CD4-positive, alpha-beta T cell treated with Interleukin-4 for 4 hours (primary cell): ENCODE measurements around the gene PASK.
"Not testable (repeated sequence)": the region's sequence is repeated elsewhere in the genome, so short reads cannot be mapped to it uniquely, and the experiment has no call there.

Source experiments
- DNase-seq: peaks from one replicate; pipeline ENCODE4 v3.0.0-alpha.2; 2020

PASK gene

DNA sequence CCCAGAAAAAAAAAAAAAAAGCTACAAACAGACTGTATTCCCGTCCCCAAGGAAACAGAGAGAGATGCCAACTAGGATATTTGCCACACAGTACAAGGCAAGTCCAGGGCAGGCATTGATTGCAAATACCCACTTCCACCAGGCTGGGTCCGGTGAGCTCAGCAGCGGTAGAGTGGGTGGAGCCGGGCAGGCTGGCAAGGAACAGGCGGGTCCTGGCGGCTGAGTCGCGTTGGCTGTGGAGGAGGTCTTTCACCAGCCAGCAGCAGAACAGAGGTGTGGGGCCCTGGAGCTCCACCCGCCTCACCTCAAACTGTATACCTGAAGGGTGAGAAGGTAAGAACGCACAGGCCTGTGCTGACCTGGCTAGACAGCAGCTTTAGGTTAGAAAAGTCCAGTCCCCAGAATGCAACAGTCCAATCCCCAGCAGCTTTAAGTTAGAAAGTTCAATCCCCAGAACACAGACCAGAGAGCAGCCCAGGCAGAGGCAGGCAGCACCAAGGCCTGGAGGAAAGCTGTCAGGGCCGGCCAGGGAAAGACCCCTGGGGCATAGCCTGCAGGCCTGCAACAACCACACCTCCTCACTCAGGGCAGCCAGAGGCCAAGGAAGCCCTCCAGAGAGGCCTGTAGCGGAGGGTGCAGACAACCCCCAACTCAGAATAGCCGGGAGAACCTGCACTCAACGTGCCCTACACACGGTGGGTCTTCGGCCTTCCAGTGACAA, 25.3 kb downstream of the PASK start:
- DNase-seq, result peak; percentile 60

DNA sequence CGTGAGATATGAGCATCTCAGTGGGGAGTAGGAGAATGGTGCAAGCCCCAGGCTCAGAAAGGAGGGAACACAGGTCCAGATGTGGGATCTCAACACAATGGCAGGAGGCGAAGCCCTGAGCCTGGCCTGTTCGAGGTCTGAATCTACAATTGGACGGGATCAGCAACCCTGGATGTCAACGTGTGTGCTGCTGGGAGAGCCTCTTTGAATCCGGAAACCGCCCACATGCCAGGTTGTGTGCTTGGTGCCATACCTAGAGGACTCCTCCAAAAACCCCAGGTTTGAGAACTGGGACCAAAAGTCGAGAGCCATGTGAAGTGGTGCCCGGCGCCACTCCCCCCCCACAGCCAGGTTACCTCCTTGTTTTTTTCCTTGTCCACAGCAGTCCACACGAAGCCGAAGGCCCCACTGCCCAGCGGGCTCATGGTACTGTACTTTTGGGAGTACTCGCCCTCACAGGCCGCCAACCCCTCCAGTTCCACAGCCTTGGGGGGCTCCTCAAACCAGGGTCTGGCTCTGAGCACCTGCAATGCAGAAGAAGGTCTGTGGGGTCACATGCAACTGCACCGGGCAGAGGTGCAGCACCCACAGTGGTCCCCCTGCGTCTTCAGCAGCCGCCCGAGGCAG, 26.8 kb downstream of the PASK start:
- DNase-seq, result no peak

DNA sequence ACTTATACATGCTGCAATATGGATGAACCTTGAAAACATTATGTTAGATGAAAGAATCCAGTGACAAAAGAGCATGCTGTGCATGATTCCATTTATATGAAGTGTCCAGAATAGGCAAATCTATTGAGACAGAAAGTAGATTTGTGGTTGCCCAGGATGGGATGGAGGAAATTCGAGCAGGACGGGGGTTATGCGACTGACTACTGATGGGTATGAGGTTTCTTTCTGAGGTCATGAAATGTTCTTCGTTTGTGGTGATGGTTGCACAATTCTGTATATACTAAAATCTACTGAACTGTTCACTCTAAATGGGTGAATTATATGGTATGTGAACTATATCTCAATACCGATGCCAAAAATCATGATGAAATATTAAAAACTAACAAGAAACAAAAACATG, 28.3 kb downstream of the PASK start:
- DNase-seq, result no peak

DNA sequence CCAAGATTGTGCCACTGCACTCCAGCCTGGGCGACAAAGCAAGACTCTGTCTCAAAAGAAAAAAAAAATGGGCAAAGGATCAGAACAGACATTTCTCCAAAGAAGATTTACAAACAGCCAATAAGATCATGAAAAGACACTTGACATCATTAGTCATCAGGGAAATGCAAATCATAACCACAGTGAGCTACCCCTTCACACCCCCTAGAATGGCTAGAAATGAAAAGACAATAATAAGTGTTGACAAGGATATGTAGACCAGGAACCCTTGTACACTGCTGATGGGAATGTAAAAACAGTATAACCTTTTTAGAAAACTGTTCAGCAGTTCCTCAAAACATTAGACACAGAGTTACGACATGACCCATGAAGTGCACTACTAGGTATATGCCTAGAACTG, 28.8 kb downstream of the PASK start:
- no peak for DNase-seq

DNA sequence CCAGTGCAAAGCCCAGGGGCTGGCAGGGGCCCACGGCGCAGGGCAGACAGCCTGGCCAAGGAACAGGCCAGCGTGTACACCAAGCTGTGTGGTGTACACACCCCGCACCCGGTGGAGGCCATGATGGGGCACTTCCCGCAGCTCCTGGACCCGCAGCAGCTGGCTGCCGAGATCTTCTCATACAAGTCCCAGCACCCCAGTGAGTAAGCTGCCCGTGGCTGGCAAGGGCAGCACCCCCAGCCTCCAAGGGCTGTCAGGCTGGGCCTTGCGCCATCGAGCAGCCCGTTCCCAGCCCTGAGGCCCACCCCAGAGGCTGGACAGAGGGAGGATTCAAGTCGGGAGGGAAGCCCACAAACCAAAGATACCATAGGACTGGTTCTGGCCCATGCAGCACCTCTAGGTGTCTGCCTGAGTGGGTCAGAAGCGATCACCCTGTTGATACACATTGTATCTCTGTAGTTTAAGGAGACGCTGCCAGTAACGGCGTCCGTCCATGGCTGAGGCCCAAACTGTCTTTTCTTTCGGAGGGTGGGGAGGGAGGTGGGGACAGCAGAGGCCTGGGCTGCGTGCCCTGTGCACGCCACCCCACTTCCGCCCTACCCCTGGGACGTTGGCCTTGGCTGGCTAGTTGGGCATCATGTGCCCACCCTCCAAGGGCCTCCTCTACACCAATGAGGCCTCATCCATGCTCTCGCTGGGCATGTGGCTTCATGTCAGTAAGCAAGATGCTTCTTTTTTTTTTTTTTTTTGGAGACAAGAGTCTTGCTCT, 30.4 kb downstream of the PASK start:
- DNase-seq, result no peak

- no peak for DNase-seq
Observed at GRCh38 chr2:241116606-241117560, 32.4 kb downstream of the PASK start.

GRCh38 chr2:241115361-241115760, 33.9 kb downstream of the PASK start:
- DNase-seq, result no peak

DNA sequence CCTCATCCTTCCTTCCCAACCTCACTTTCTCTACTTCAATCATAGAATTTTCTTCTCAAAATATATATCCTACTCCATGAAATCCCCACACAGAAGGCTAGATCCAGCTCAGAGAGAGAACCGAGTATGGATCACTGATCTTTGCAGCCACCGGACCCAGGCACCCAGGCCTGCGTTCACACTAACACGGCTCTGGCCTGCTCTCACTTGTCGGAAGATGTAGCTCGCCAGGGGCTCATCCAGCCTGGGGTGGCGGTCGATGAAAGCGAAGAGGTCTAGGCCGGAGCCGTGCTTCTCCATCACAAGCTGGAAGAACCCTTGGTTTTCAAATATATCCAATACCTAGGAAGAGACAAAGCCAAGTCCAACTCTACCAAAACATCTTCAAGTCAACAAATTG, 34.4 kb downstream of the PASK start:
- DNase-seq, result no peak

- peak; percentile 63 for DNase-seq
Observed at GRCh38 chr2:241112592-241112991, 36.7 kb downstream of the PASK start.

DNA sequence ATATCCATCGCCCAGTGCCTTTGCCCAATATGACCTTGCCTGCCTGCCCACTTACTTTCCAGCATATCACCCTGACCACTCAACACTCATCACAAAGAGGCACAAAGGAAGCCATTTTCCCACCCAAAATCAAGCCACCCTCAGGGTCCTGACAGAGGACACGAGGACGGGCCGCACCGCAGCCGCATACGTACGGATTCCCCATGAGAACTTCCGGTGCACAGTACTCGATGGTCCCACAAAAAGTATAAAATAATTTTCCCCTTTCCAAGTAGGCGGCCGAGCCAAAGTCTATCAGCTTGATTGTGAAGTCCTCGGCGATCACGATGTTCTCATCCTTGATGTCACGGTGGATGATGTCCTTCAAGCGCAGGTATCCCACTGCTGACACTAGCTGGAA, 37.2 kb downstream of the PASK start:
- DNase-seq, result no peak

GRCh38 chr2:241111440-241111805, 37.8 kb downstream of the PASK start:
- peak; percentile 44 for DNase-seq

- no peak for DNase-seq
Observed at GRCh38 chr2:241110607-241111439, 38.4 kb downstream of the PASK start.

- DNase-seq, result no peak
Observed at GRCh38 chr2:241110089-241110606, 39.1 kb downstream of the PASK start.

DNA sequence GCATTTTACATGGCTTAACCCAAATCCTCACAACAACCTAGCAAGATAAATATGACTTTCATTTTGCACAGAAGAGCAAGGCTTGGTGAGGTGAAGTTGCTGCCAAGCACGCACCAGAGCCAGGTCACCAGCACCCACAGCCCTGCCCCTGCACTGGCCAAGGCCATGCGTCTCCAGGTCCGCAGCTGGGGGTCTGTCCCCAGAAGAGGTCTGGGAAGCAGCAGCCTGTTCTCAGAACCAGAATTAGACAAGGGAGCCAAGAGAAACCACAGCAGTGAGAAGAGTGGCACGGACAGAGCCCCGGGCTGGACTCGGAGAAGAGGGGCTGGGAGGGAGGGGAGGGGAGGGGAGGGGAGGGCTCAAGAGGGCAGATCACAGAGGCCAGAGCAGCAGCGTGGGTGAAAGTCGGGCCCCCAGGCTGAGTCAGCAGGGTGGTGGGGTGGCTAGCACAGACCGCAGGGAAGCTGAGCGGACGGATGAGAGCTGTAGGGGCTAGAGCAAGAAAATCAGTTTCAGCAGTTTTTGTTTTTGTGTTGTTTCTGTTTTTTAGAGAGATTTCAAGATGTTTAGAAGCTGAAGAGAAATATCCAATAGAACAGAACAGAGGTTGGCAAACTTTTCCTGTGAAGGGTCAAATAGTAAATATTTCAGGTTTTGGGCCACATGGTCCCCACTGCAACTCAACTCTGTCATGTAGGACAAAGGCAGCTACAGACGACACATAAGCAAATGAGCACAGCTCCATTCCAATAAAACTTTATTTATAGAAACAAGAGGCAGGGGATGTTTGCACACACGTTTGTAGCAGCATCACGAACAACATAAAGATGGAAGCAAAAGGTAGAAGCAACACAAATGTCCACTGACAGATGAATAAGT, 39.8 kb downstream of the PASK start:
- peak; percentile 42 for DNase-seq

GRCh38 chr2:241108271-241109209, 40.7 kb downstream of the PASK start:
- peak; percentile 53 for DNase-seq

- no peak for DNase-seq
Observed at GRCh38 chr2:241107031-241107783, 42.1 kb downstream of the PASK start.

DNA sequence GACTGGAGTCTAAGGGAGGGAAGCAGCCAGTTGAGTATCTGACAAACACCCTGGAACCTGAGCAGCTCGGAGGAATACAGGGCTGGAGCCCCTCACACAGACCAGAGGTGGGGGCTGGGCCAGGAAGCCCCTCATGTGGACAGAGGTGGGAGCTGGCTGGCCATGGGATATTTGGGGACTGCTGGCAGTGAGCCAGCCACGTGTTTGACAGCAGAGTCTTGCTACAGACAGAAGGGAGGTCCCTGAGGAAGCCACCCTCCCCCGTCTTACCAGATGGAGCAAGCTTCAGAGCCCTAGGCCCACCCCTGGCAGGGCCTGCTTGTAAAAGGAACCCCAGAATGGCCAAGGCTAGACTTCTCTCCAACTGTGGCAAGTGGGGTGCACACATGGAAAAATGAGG, 43.6 kb downstream of the PASK start:
- DNase-seq, result no peak

DNA sequence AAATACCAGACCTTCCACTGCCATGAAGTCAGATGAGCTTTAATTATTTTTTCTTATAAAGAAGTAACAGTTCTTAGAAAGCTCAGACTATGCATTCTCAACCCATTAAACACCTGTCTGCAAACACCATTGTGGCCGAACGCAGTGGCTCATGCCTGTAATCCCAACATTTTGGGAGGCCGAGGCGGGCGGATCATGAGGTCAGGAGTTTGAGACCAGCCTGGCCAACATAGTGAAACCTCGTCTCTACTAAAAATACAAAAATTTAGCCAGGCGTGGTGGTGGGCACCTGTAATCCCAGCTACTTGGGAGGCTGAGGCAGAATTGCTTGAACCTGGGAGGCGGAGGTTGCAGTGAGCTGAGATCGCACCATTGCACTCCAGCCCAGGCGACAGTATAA, 44.7 kb downstream of the PASK start:
- not testable (repeated sequence) for DNase-seq

DNA sequence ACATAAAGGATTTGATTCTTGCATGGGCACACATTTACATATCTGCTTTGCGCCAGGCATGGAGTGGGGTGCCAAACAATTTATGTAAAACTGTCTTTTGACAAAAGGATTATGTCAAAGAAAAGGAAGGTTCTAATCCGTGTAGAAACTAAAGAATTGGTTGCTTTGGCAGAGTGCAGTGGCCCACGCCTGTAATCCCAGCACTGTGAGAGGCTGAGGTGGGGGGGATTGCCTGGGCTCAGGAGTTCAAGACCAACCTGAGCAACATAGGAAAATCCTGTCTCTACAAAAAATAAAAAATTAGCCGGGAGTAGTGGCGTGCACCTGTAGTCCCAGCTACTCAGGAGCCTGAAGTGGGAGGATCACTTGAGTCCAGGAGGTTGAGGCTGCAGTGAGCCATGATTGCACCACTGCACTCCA, 46.1 kb downstream of the PASK start:
- DNase-seq, result no peak
